ENCODE data around the gene SETD2.
"Not testable (repeated sequence)": the region's sequence is repeated elsewhere in the genome, so short reads cannot be mapped to it uniquely, and the experiment has no call there.

SETD2 gene

GRCh38 chr3:47164007-47164881, at the start of gene SETD2:
Gene SETD2 (minus strand): TSS chr3:47164113. CDS start chr3:47163924, 189 bp downstream.
- in situ Hi-C loops (cut with HindIII; ENCODE audit: low sequenced_read_pairs) = no loop called here

- in situ Hi-C loops (cut with HindIII; ENCODE audit: low sequenced_read_pairs) = no loop called here
Observed at GRCh38 chr3:47210863-47211405, 47.0 kb upstream of the SETD2 start.

GRCh38 chr3:47206022-47206421, 42.1 kb upstream of the SETD2 start:
- in situ Hi-C loops (cut with HindIII; ENCODE audit: low sequenced_read_pairs) = not testable (repeated sequence)

- in situ Hi-C loops (cut with HindIII; ENCODE audit: low sequenced_read_pairs) = no loop called here
Observed at GRCh38 chr3:47204875-47205274, 41.0 kb upstream of the SETD2 start.

GRCh38 chr3:47202542-47202941, 38.6 kb upstream of the SETD2 start:
- in situ Hi-C loops (cut with HindIII; ENCODE audit: low sequenced_read_pairs) = no loop called here

GRCh38 chr3:47197287-47197686, 33.4 kb upstream of the SETD2 start:
- in situ Hi-C loops (cut with HindIII; ENCODE audit: low sequenced_read_pairs) = no loop called here

GRCh38 chr3:47194994-47195393, 31.1 kb upstream of the SETD2 start:
- in situ Hi-C loops (cut with HindIII; ENCODE audit: low sequenced_read_pairs) = no loop called here

- in situ Hi-C loops (cut with HindIII; ENCODE audit: low sequenced_read_pairs) = no loop called here
Observed at GRCh38 chr3:47193871-47194859, 30.3 kb upstream of the SETD2 start.

- in situ Hi-C loops (cut with HindIII; ENCODE audit: low sequenced_read_pairs) = no loop called here
Observed at GRCh38 chr3:47186285-47186684, 22.4 kb upstream of the SETD2 start.

GRCh38 chr3:47181685-47182084, 17.8 kb upstream of the SETD2 start:
- in situ Hi-C loops (cut with HindIII; ENCODE audit: low sequenced_read_pairs) = not testable (repeated sequence)

GRCh38 chr3:47180011-47180410, 16.1 kb upstream of the SETD2 start:
- in situ Hi-C loops (cut with HindIII; ENCODE audit: low sequenced_read_pairs) = not testable (repeated sequence)

GRCh38 chr3:47176582-47176981, 12.7 kb upstream of the SETD2 start:
- in situ Hi-C loops (cut with HindIII; ENCODE audit: low sequenced_read_pairs) = loop anchor here (5.0 kb wide), 1 partner anchor 71 kb away; no protein-coding TSS in a partner anchor

- in situ Hi-C loops (cut with HindIII; ENCODE audit: low sequenced_read_pairs) = no loop called here
Observed at GRCh38 chr3:47163169-47164006, 525 bp downstream of the SETD2 start.

- in situ Hi-C loops (cut with HindIII; ENCODE audit: low sequenced_read_pairs) = no loop called here
Observed at GRCh38 chr3:47162697-47163168, 1.2 kb downstream of the SETD2 start.

GRCh38 chr3:47161983-47162696, 1.8 kb downstream of the SETD2 start:
- in situ Hi-C loops (cut with HindIII; ENCODE audit: low sequenced_read_pairs) = no loop called here

GRCh38 chr3:47159820-47160219, 4.1 kb downstream of the SETD2 start:
- in situ Hi-C loops (cut with HindIII; ENCODE audit: low sequenced_read_pairs) = no loop called here

- in situ Hi-C loops (cut with HindIII; ENCODE audit: low sequenced_read_pairs) = no loop called here
Observed at GRCh38 chr3:47158208-47158607, 5.7 kb downstream of the SETD2 start.

- in situ Hi-C loops (cut with HindIII; ENCODE audit: low sequenced_read_pairs) = no loop called here
Observed at GRCh38 chr3:47156396-47156795, 7.5 kb downstream of the SETD2 start.

- in situ Hi-C loops (cut with HindIII; ENCODE audit: low sequenced_read_pairs) = no loop called here
Observed at GRCh38 chr3:47152578-47152977, 11.3 kb downstream of the SETD2 start.
